Mesothelial cell of epicardium (in vitro differentiated cells): ENCODE results near the gene PRIMA1. TPM values are rescaled to one million over a fixed set of nuclear protein-coding genes. Genes with fewer than 3 reads are reported as not detected.

Experiments
- DNase-seq, 2 experiments: peaks; one replicate each; pipeline ENCODE4 v3.0.0; 2021; ENCODE audit warnings: low spot score in 2 of 2; ENCODE audit not compliant: unreplicated experiment in 2 of 2
- H3K27ac Mint-ChIP-seq: 2 replicates; pipeline ENCODE4 v1.8.0; 2021; ENCODE audit warnings: mixed read lengths
- H3K27me3 Mint-ChIP-seq: 2 replicates; pipeline ENCODE4 v1.8.0; 2021; ENCODE audit warnings: low read depth, mixed read lengths
- H3K36me3 Mint-ChIP-seq: 2 replicates; pipeline ENCODE4 v1.8.0; 2021; ENCODE audit warnings: mixed read lengths
- H3K4me1 Mint-ChIP-seq: 2 replicates; pipeline ENCODE4 v1.8.0; 2021; ENCODE audit warnings: mixed read lengths
- H3K4me3 Mint-ChIP-seq: 2 replicates; pipeline ENCODE4 v1.8.0; 2021; ENCODE audit warnings: mild to moderate bottlenecking, moderate library complexity, mixed read lengths
- H3K9me3 Mint-ChIP-seq: 2 replicates; pipeline ENCODE4 v1.8.0; 2021; ENCODE audit warnings: mixed read lengths
- CTCF ChIP-seq: fragments of 200-600 bp; sonication (generic); IDR thresholded peaks from one replicate; pipeline ENCODE4 v1.5.0; 2021; ENCODE audit warnings: antibody characterized with exemption; ENCODE audit not compliant: unreplicated experiment
- total RNA-seq: library from RNA; stranded (reverse); gene quantifications from 3 replicates; pipeline ENCODE4 v1.2.1, GENCODE V29; 2021

The PRIMA1 gene
- total RNA-seq, 1 donor from 2014 or later = 2.3 TPM

- H3K9me3 Mint-ChIP-seq = no peaks in the 10 kb centered on the region
- H3K4me3 Mint-ChIP-seq = no peak overlapping the region
- DNase-seq = peak in 1 of 2 experiments; percentile 22
- H3K27ac Mint-ChIP-seq = no peak overlapping the region
- TF ChIP-seq CTCF = no peak
- no peaks in the 10 kb centered on the region for H3K4me1 Mint-ChIP-seq
- H3K27me3 Mint-ChIP-seq = no peaks in the 10 kb centered on the region
- no peaks in the 10 kb centered on the region for H3K36me3 Mint-ChIP-seq
These were observed 67.3 kb downstream of the PRIMA1 start for GRCh38 chr14:93720981-93721483.

- H3K4me1 Mint-ChIP-seq = no peaks in the 10 kb centered on the region
- no peak overlapping the region for H3K27ac Mint-ChIP-seq
These were observed 68.0 kb downstream of the PRIMA1 start for GRCh38 chr14:93720076-93720815.

GRCh38 chr14:93719256-93719655 lies 69.0 kb downstream of the PRIMA1 start:
- Mint-ChIP-seq H3K9me3 (no peaks in the 10 kb centered on the region), H3K4me3 (no peak overlapping the region), H3K27ac (no peak overlapping the region), H3K36me3 (no peaks in the 10 kb centered on the region), H3K27me3 (peaks cover 5% of the 10 kb centered on the region), H3K4me1 (no peaks in the 10 kb centered on the region)
- TF ChIP-seq CTCF = no peak
- no peak for DNase-seq

More at GRCh38 chr14:93720076-93720815, 68.0 kb downstream of the PRIMA1 start:
- DNase-seq = peak in 1 of 2 experiments; percentile 31
- Mint-ChIP-seq H3K9me3 (no peaks in the 10 kb centered on the region), H3K4me3 (no peak overlapping the region), H3K36me3 (no peaks in the 10 kb centered on the region), H3K27me3 (no peaks in the 10 kb centered on the region)
- TF ChIP-seq CTCF = no peak

GRCh38 chr14:93717668-93718320 lies 70.5 kb downstream of the PRIMA1 start:
- H3K9me3 Mint-ChIP-seq = no peaks in the 10 kb centered on the region
- H3K27ac Mint-ChIP-seq = no peak overlapping the region
- H3K4me1 Mint-ChIP-seq = peaks cover 2% of the 10 kb centered on the region
- no peaks in the 10 kb centered on the region for H3K36me3 Mint-ChIP-seq
- H3K27me3 Mint-ChIP-seq = peaks cover 8% of the 10 kb centered on the region
- TF ChIP-seq CTCF = no peak
- no peak overlapping the region for H3K4me3 Mint-ChIP-seq
- DNase-seq = no peak

GRCh38 chr14:93716746-93717667 lies 71.3 kb downstream of the PRIMA1 start:
- H3K4me3 Mint-ChIP-seq = no peak overlapping the region
- DNase-seq = no peak
- TF ChIP-seq CTCF = no peak
- peaks cover 8% of the 10 kb centered on the region for H3K27me3 Mint-ChIP-seq
- no peaks in the 10 kb centered on the region for H3K36me3 Mint-ChIP-seq
- H3K9me3 Mint-ChIP-seq = no peaks in the 10 kb centered on the region
- peaks cover 2% of the 10 kb centered on the region for H3K4me1 Mint-ChIP-seq
- no peak overlapping the region for H3K27ac Mint-ChIP-seq
